BLaER1 (cell line): ENCODE measurements around the gene AMMECR1L.
"Not testable (repeated sequence)": the region's sequence is repeated elsewhere in the genome, so short reads cannot be mapped to it uniquely, and the experiment has no call there.

Experiments
- H3K27ac ChIP-seq: shearing (Covaris generic); formaldehyde crosslinking; 2 replicates; pipeline ENCODE4 v1.8.1; 2022
- H3K27me3 ChIP-seq: shearing (Covaris generic); formaldehyde crosslinking; 2 replicates; pipeline ENCODE4 v1.8.1; 2022
- H3K36me3 ChIP-seq: shearing (Covaris generic); formaldehyde crosslinking; 2 replicates; pipeline ENCODE4 v1.8.1; 2022
- H3K4me1 ChIP-seq: shearing (Covaris generic); formaldehyde crosslinking; 2 replicates; pipeline ENCODE4 v1.8.1; 2022
- H3K4me2 ChIP-seq: shearing (Covaris generic); formaldehyde crosslinking; 2 replicates; pipeline ENCODE4 v1.8.1; 2022
- H3K4me3 ChIP-seq: shearing (Covaris generic); formaldehyde crosslinking; 2 replicates; pipeline ENCODE4 v1.8.1; 2022
- H3K9ac ChIP-seq: shearing (Covaris generic); formaldehyde crosslinking; 2 replicates; pipeline ENCODE4 v1.8.1; 2022
- H3K9me3 ChIP-seq: shearing (Covaris generic); formaldehyde crosslinking; 2 replicates; pipeline ENCODE4 v1.8.1; 2022
- H4K20me1 ChIP-seq: shearing (Covaris generic); formaldehyde crosslinking; 2 replicates; pipeline ENCODE4 v1.8.1; 2022
- Cebpa-rat ChIP-seq: shearing (Covaris generic); IDR thresholded peaks from 2 replicates; pipeline ENCODE4 v1.8.1; 2022

AMMECR1L gene

GRCh38 chr2:127887082-127887775, 1.5 kb upstream of the AMMECR1L start:
- peaks cover 20% of the 10 kb centered on the region for H3K36me3 ChIP-seq
- peaks cover 37% of the 10 kb centered on the region for H3K4me1 ChIP-seq
- H4K20me1 ChIP-seq = peaks cover 26% of the 10 kb centered on the region
- H3K9me3 ChIP-seq = no peaks in the 10 kb centered on the region
- H3K27me3 ChIP-seq = no peaks in the 10 kb centered on the region
- peak overlapping the region; percentile 58 for H3K27ac ChIP-seq
- no peak for TF ChIP-seq Cebpa-rat
- H3K9ac ChIP-seq = peak overlapping the region; percentile 76
- H3K4me3 ChIP-seq = peak overlapping the region; percentile 73
- peak overlapping the region; percentile 93 for H3K4me2 ChIP-seq

- peak overlapping the region; percentile 93 for H3K4me2 ChIP-seq
- H3K27me3 ChIP-seq, H3K9me3 ChIP-seq: not testable (repeated sequence)
- H3K4me1 ChIP-seq = peaks cover 34% of the 10 kb centered on the region
- H3K36me3 ChIP-seq = peaks cover 27% of the 10 kb centered on the region
- H3K4me3 ChIP-seq = peak overlapping the region; percentile 73
- H3K27ac ChIP-seq = peak overlapping the region; percentile 79
- peak overlapping the region; percentile 83 for H3K9ac ChIP-seq
- H4K20me1 ChIP-seq = peaks cover 32% of the 10 kb centered on the region
Measured at GRCh38 chr2:127886593-127886935, 808 bp upstream of the AMMECR1L start.

GRCh38 chr2:127884861-127885740, 655 bp downstream of the AMMECR1L start:
- not testable (repeated sequence) for H3K9me3 ChIP-seq, H3K27me3 ChIP-seq
- H3K4me1 ChIP-seq = peaks cover 31% of the 10 kb centered on the region
- H3K4me3 ChIP-seq = peak overlapping the region; percentile 73
- peak overlapping the region; percentile 80 for H3K9ac ChIP-seq
- peak overlapping the region; percentile 71 for H3K27ac ChIP-seq
- peaks cover 47% of the 10 kb centered on the region for H4K20me1 ChIP-seq
- peaks cover 42% of the 10 kb centered on the region for H3K36me3 ChIP-seq
- peak overlapping the region; percentile 96 for H3K4me2 ChIP-seq

- Histone ChIP-seq H4K20me1 (peaks cover 54% of the 10 kb centered on the region), H3K4me2 (peak overlapping the region; percentile 96), H3K27me3 (no peaks in the 10 kb centered on the region), H3K9ac (peak overlapping the region; percentile 80), H3K9me3 (no peaks in the 10 kb centered on the region), H3K27ac (peak overlapping the region; percentile 71), H3K36me3 (peaks cover 48% of the 10 kb centered on the region), H3K4me3 (peak overlapping the region; percentile 73), H3K4me1 (peaks cover 31% of the 10 kb centered on the region)
- no peak for TF ChIP-seq Cebpa-rat
Measured at GRCh38 chr2:127884436-127884835, 1.3 kb downstream of the AMMECR1L start.

- Histone ChIP-seq H3K27me3 (no peaks in the 10 kb centered on the region), H3K27ac (no peak overlapping the region), H3K36me3 (peaks cover 72% of the 10 kb centered on the region), H3K9ac (no peak overlapping the region), H3K4me3 (no peak overlapping the region), H3K9me3 (no peaks in the 10 kb centered on the region), H3K4me1 (peaks cover 34% of the 10 kb centered on the region), H3K4me2 (no peak overlapping the region), H4K20me1 (peaks cover 97% of the 10 kb centered on the region)
- TF ChIP-seq Cebpa-rat = no peak
Measured at GRCh38 chr2:127879899-127880298, 5.9 kb downstream of the AMMECR1L start.

- peaks cover 74% of the 10 kb centered on the region for H3K36me3 ChIP-seq
- H3K27ac ChIP-seq = no peak overlapping the region
- H4K20me1 ChIP-seq = peaks cover 99% of the 10 kb centered on the region
- no peaks in the 10 kb centered on the region for H3K9me3 ChIP-seq
- no peaks in the 10 kb centered on the region for H3K27me3 ChIP-seq
- no peak for TF ChIP-seq Cebpa-rat
- peaks cover 40% of the 10 kb centered on the region for H3K4me1 ChIP-seq
- H3K4me2 ChIP-seq = no peak overlapping the region
- H3K4me3 ChIP-seq = no peak overlapping the region
- H3K9ac ChIP-seq = no peak overlapping the region
Measured at GRCh38 chr2:127877626-127878025, 8.1 kb downstream of the AMMECR1L start.

- H3K27me3 ChIP-seq = no peaks in the 10 kb centered on the region
- H4K20me1 ChIP-seq = peaks cover 99% of the 10 kb centered on the region
- no peak overlapping the region for H3K4me3 ChIP-seq
- H3K27ac ChIP-seq = no peak overlapping the region
- H3K36me3 ChIP-seq = peaks cover 74% of the 10 kb centered on the region
- no peak for TF ChIP-seq Cebpa-rat
- no peak overlapping the region for H3K4me2 ChIP-seq
- peaks cover 42% of the 10 kb centered on the region for H3K4me1 ChIP-seq
- H3K9ac ChIP-seq = no peak overlapping the region
- no peaks in the 10 kb centered on the region for H3K9me3 ChIP-seq
Measured at GRCh38 chr2:127877136-127877535, 8.6 kb downstream of the AMMECR1L start.

- peaks cover 74% of the 10 kb centered on the region for H3K36me3 ChIP-seq
Measured at GRCh38 chr2:127874378-127875269, 11.1 kb downstream of the AMMECR1L start.

GRCh38 chr2:127873707-127874303, 12.0 kb downstream of the AMMECR1L start:
- H3K36me3 ChIP-seq = peaks cover 74% of the 10 kb centered on the region
- H4K20me1 ChIP-seq = peaks cover 88% of the 10 kb centered on the region
- H3K27me3 ChIP-seq = no peaks in the 10 kb centered on the region
- H3K4me1 ChIP-seq = peaks cover 42% of the 10 kb centered on the region
- TF ChIP-seq Cebpa-rat = no peak
- no peak overlapping the region for H3K27ac ChIP-seq
- no peak overlapping the region for H3K4me3 ChIP-seq
- H3K4me2 ChIP-seq = peak overlapping the region; percentile 70; the same call in 1 of the 2 replicates
- no peaks in the 10 kb centered on the region for H3K9me3 ChIP-seq
- H3K9ac ChIP-seq = no peak overlapping the region

More at GRCh38 chr2:127874378-127875269, 11.1 kb downstream of the AMMECR1L start:
- H3K4me1 ChIP-seq = peaks cover 42% of the 10 kb centered on the region
- peak overlapping the region; percentile 70 for H3K4me2 ChIP-seq
- H3K9ac ChIP-seq = peak overlapping the region; percentile 58
- peak overlapping the region; percentile 5; the same call in 1 of the 2 replicates for H3K27ac ChIP-seq
- no peaks in the 10 kb centered on the region for H3K9me3 ChIP-seq
- H3K27me3 ChIP-seq = no peaks in the 10 kb centered on the region
- H3K4me3 ChIP-seq = no peak overlapping the region
- TF ChIP-seq Cebpa-rat = no peak
- H4K20me1 ChIP-seq = peaks cover 96% of the 10 kb centered on the region
